ENCODE data around the gene BFAR. TPM values are rescaled to one million over a fixed set of nuclear protein-coding genes. Genes with fewer than 3 reads are reported as not detected.
"Not testable (repeated sequence)": the region's sequence is repeated elsewhere in the genome, so short reads cannot be mapped to it uniquely, and the experiment has no call there.

Gene BFAR
- total and polyA plus RNA-seq, 4 donors: 48.4 to 74.2 (median 67.6) TPM

DNA sequence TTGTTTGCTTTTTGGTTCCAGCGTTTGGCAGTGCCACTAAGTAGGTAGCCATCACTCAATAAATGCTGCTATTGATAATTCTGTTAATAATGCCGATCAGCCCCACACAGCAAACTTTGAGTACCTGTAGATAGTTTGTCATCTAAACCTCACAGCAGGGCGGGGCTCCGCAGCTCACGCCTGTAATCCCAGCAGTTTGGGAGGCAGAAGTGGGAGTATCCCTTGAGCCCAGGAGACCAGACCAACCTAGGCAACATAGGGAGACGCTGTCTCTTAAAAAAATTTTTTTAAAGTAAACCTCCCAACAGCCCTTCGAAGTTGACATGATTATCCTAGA is 1.6 kb downstream of the BFAR start:
- no peaks in the 10 kb centered on the region for H3K27me3 ChIP-seq (ENCODE audit: control insufficient read depth in 3 of 3, insufficient read depth in 3 of 3, low read length in 2 of 3)
- peak overlapping the region in 1 of 2 donors; percentile 77 for H3K9ac ChIP-seq (ENCODE audit: insufficient read depth in 1 of 2, low read length in 2 of 2)
- H3K4me3 ChIP-seq: no peak overlapping the region
- peaks cover 0 to 5% (median 0%) of the 10 kb centered on the region in 4 donors for H3K36me3 ChIP-seq (ENCODE audit: control insufficient read depth in 4 of 4, insufficient read depth in 4 of 4, low read length in 4 of 4)
- ATAC-seq (ENCODE audit: insufficient read depth, low FRiP score) (no peak), DNase-seq (no peak)
- no peaks in the 10 kb centered on the region for H3K9me3 ChIP-seq (ENCODE audit: control insufficient read depth in 4 of 4, insufficient read depth in 3 of 4, low read length in 3 of 4)
- TF ChIP-seq, protein P1, sequence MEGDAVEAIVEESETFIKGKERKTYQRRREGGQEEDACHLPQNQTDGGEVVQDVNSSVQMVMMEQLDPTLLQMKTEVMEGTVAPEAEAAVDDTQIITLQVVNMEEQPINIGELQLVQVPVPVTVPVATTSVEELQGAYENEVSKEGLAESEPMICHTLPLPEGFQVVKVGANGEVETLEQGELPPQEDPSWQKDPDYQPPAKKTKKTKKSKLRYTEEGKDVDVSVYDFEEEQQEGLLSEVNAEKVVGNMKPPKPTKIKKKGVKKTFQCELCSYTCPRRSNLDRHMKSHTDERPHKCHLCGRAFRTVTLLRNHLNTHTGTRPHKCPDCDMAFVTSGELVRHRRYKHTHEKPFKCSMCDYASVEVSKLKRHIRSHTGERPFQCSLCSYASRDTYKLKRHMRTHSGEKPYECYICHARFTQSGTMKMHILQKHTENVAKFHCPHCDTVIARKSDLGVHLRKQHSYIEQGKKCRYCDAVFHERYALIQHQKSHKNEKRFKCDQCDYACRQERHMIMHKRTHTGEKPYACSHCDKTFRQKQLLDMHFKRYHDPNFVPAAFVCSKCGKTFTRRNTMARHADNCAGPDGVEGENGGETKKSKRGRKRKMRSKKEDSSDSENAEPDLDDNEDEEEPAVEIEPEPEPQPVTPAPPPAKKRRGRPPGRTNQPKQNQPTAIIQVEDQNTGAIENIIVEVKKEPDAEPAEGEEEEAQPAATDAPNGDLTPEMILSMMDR (IDR thresholded peaks at IDR 0.05; ENCODE audit: control extremely low read depth, extremely low read depth): no peak
- H3K4me1 ChIP-seq (ENCODE audit: control insufficient read depth in 5 of 5, insufficient read depth in 5 of 5, low read length in 5 of 5): peaks cover under 1 to 16% (median 9%) of the 10 kb centered on the region in 5 donors
- WGBS, 2 donors: 71 to 82% methylated on average over 7 of the region's 7 CpGs
- H3K27ac ChIP-seq (ENCODE audit: low read depth in 1 of 2, low read length in 1 of 2): peak overlapping the region in 1 of 2 donors; percentile 90

DNA sequence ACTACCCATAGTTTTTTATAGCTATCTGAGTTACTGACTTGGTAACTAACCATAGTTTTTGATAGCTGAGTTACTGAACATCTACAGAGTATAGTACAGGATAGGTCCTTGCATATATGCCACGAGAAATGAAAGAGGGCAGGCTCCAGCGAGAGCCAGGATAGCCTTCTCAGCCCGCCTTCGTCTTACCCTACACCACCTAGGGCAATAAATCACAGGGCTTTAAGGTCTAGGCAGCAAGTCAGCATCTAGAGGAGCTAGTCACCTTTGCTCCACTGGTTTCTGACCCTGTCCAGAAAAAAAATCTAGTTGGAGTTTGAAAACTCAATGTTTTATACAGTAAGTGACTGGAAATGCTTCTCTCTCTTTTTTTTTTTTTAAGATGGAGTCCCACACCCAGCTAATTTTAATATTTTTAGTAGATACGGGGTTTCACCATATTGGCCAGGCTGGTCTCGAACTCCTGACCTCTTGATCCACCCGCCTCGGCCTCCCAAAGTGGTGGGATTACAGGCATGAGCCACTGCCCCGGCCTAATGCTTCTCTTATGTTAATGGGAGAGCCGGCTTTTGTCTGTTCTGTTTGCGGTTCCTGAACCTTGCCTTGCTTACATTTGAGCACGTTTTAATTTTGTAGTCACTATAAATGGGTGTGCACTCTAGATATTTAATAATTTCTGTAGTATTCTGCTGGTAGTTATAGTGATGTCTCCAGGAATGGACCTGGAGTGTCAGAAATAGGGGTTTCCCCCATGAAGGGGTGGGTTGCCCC is 2.8 kb downstream of the BFAR start:
- ATAC-seq (ENCODE audit: insufficient read depth, low FRiP score) (no peak), DNase-seq (no peak)
- Histone ChIP-seq H3K36me3 (ENCODE audit: control insufficient read depth in 4 of 4, insufficient read depth in 4 of 4, low read length in 4 of 4) (peaks cover 0 to 8% (median under 1%) of the 10 kb centered on the region in 4 donors), H3K27me3 (ENCODE audit: control insufficient read depth in 3 of 3, insufficient read depth in 3 of 3, low read length in 2 of 3) (no peaks in the 10 kb centered on the region), H3K27ac (ENCODE audit: low read depth in 1 of 2, low read length in 1 of 2) (peak overlapping the region in 1 of 2 donors; percentile 41), H3K9ac (ENCODE audit: insufficient read depth in 1 of 2, low read length in 2 of 2) (no peak overlapping the region), H3K4me1 (ENCODE audit: control insufficient read depth in 5 of 5, insufficient read depth in 5 of 5, low read length in 5 of 5) (peaks cover 0 to 14% (median 9%) of the 10 kb centered on the region in 5 donors), H3K9me3 (ENCODE audit: control insufficient read depth in 4 of 4, insufficient read depth in 3 of 4, low read length in 3 of 4) (no peaks in the 10 kb centered on the region), H3K4me3 (no peak overlapping the region)
- TF ChIP-seq, protein P1 (IDR thresholded peaks at IDR 0.05; ENCODE audit: control extremely low read depth, extremely low read depth): no peak
- WGBS, 2 donors: 87 to 89% methylated on average over 12 of the region's 12 CpGs

DNA sequence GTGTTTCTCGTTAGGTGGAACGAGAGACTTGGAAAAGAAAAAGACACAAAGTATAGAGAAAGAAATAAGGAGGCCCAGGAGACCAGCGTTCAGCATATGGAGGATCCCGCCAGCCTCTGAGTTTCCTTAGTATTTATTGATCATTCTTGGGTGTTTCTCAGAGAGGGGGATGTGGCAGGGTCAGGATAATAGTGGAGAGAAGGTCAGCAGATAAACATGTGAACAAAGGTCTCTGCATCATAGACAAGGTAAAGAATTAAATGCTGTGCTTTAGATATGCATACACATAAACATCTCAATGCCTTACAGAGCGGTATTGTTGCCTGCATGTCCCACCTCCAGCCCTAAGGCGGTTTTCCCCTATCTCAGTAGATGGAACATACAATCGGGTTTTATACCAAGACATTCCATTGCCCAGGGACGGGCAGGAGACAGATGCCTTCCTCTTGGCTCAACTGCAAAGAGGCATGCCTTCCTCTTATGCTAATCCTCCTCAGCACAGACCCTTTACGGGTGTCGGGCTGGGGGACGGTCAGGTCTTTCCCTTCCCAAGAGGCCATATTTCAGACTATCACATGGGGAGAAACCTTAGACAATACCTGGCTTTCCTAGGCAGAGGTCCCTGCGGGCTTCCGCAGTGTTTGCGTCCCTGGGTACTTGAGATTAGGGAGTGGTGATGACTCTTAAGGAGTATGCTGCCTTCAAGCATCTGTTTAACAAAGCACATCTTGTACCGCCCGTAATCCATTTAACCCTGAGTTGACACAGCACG is 3.6 kb downstream of the BFAR start:
- WGBS, 2 donors: 62 to 78% methylated on average over 17 of the region's 17 CpGs
- Histone ChIP-seq H3K27ac (ENCODE audit: low read depth in 1 of 2, low read length in 1 of 2) (peak overlapping the region in 1 of 2 donors; percentile 80), H3K4me1 (ENCODE audit: control insufficient read depth in 5 of 5, insufficient read depth in 5 of 5, low read length in 5 of 5) (peaks cover 0 to 15% (median 9%) of the 10 kb centered on the region in 5 donors)
- not testable (repeated sequence) for H3K27me3 ChIP-seq (ENCODE audit: control insufficient read depth in 3 of 3, insufficient read depth in 3 of 3, low read length in 2 of 3); H3K9ac ChIP-seq (ENCODE audit: insufficient read depth in 1 of 2, low read length in 2 of 2); H3K9me3 ChIP-seq (ENCODE audit: control insufficient read depth in 4 of 4, insufficient read depth in 3 of 4, low read length in 3 of 4); ATAC-seq (ENCODE audit: insufficient read depth, low FRiP score); H3K36me3 ChIP-seq (ENCODE audit: control insufficient read depth in 4 of 4, insufficient read depth in 4 of 4, low read length in 4 of 4); H3K4me3 ChIP-seq
- peak in 1 of 3 donors; percentile 21 for DNase-seq

DNA sequence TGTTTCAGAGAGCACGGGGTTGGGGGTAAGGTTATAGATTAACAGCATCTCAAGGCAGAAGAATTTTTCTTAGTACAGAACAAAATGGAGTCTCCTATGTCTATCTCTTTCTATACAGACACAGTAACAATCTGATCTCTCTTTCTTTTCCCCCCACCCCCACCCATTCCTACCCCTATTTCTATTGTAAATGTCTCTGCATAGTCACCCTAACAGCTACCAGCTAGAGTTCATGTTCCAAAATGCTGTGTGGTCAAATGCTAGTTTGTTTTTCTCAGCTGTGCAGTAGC is 4.1 kb downstream of the BFAR start:
- not testable (repeated sequence) for H3K36me3 ChIP-seq (ENCODE audit: control insufficient read depth in 4 of 4, insufficient read depth in 4 of 4, low read length in 4 of 4); H3K9me3 ChIP-seq (ENCODE audit: control insufficient read depth in 4 of 4, insufficient read depth in 3 of 4, low read length in 3 of 4); H3K4me3 ChIP-seq; H3K9ac ChIP-seq (ENCODE audit: insufficient read depth in 1 of 2, low read length in 2 of 2); ATAC-seq (ENCODE audit: insufficient read depth, low FRiP score); H3K27me3 ChIP-seq (ENCODE audit: control insufficient read depth in 3 of 3, insufficient read depth in 3 of 3, low read length in 2 of 3); DNase-seq
- peak overlapping the region in 1 of 2 donors; percentile 33 for H3K27ac ChIP-seq (ENCODE audit: low read depth in 1 of 2, low read length in 1 of 2)
- WGBS, 2 donors: 65 to 80% methylated on average over 1 of the region's 1 CpG
- H3K4me1 ChIP-seq (ENCODE audit: control insufficient read depth in 5 of 5, insufficient read depth in 5 of 5, low read length in 5 of 5): peaks cover 0 to 14% (median 8%) of the 10 kb centered on the region in 5 donors
